CD4-positive, alpha-beta T cell treated with Interleukin-10 for 1 hour (primary cell): ENCODE results near the gene ATXN1.

ENCODE experiments used
- DNase-seq: peaks from one replicate; pipeline ENCODE4 v3.0.0-alpha.2; 2020

The ATXN1 gene

DNA sequence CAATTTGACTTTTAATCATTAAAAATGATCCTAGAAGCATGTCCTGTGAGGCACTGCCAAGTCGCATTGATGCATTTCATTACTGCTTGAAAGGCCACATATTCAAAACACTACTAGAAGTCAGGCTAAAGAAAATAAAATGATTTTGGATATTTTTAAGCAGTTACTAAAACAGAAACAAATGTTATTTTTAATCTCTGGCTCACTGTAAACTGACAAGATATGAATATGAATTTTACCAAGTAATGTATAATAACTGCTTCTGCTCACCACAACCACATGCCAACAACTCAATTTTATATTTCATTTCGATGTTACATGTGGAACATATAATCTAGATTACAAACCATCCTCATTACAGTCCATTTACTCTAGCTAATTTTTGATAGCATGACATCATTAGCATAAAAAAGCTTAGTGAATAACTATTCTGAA is 90.6 kb downstream of the ATXN1 start:
- DNase-seq: no peak

DNA sequence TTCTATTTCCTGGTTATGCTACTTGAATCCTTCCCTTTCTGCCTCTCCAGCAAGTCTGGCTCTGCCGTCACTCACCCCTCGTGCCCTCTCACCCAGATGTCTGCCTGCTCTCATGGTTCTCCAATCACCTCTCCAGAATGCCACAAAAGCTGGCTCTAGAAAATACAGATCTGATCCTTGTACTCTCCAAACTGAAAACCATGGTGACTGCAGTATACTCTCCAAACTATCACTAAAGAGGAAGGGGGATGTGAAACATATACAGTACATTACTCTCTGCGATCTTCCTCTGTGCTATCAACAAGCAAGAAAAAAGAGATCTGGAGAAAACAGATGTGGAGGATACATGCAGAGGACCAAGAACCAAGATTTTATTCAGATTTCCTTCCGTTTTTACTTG is 91.1 kb downstream of the ATXN1 start:
- DNase-seq: no peak

DNA sequence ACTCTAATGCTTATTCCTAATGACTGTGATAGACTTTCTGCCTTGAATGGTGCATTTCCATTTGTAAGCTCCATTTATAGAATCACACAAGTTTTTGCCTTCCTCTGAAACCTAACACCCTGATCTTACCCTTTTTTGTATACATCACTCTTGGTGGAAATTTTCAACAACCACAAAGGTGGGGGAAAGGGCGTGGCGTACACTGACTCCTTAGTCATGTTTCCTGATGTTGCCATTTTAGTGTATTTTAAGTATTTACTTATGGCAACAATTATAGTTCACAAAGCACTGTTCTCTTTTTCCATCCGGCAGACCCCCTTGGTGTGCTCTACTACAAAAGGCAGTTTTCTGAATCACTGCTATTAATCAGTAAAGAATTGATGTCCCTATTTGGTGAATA is 92.0 kb downstream of the ATXN1 start:
- peak; percentile 72 for DNase-seq

DNA sequence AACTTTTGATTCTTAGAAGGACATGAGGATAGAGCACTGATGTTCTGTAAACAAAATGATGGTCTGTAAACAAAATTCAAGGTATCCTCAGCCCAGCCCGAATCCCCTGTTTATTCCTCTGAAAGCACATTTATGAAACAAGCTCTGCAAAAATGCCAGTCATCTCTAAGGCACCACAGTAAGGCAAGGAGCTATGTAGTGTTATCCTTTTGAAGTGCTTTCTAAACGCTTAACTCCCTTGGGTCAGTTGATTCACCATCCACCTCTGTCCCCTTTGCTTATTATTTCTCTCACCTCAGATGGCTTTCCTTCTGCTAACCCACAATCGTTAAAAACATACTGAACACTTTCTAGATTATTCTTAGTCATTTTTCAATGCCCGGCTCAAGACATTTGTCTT is 93.8 kb downstream of the ATXN1 start:
- DNase-seq: no peak

DNA sequence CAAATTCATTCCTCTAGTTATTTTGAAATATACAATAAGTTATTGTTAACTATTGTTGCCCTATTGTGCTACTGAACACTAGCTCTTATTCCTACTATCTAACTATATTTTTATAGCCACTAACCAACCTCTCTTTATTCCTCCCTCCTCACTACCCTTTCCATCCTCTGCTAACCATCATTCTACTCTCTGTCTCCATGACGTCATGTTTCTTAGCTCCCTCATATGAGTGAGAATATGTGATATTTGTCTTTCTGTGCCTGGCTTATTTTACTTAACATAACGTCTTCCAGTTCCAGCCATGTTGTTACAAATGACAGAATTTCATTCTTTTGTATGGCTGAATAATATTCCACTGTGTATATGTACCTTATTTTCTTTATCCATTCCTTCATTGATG is 95.3 kb downstream of the ATXN1 start:
- DNase-seq: no peak

DNA sequence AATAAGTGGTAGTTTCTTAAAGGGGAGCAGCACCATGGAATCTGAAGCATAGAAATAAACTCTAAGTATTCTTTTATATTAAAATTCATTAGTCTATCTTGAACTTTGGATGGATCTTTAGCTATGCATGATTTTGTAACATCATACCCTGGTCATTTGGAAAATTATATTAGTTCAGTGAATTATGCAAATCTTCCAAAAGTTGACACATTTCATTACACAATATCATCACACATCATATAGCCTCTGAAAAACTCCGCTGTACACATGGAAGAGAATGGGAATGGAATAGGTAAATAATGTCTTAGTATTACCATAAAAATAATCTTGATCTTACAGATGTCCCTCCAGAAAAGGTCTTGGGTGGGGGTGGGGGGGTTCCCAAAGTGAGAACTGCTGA is 96.1 kb downstream of the ATXN1 start:
- no peak for DNase-seq

DNA sequence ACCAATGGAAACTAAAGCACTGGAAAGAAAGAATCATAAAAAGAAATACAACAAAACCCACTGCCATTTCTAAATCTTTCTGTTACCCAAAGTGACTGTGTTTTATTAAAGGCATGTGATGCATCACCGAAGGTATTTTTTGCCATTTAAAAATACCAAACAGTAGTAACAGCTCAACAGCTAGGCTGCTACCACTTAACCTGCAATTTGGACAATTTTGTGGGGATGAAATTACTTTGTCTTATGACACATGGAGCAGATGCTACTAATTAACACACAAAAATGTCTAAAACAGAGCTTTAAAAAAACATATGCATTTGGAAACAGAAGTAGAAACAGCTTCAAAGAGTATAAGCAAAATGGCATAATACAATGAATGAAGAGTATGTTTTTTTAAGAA is 97.4 kb downstream of the ATXN1 start:
- DNase-seq: no peak

DNA sequence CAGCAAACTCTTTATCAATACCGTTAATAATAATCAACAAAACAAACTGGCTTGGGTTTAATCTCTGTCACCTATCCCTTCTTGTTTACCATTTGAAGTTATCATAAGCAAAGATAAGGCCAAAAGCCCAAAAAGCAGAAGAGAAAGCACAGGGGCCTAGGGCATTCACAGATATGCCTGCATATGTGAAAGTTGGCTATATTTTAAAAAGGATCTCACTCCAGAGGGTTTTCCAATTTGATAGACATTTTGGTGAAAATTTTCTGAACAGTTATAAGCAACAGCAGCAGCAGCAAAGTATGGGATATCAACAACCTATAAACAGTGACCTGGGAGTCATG is 101.1 kb downstream of the ATXN1 start:
- no peak for DNase-seq

DNA sequence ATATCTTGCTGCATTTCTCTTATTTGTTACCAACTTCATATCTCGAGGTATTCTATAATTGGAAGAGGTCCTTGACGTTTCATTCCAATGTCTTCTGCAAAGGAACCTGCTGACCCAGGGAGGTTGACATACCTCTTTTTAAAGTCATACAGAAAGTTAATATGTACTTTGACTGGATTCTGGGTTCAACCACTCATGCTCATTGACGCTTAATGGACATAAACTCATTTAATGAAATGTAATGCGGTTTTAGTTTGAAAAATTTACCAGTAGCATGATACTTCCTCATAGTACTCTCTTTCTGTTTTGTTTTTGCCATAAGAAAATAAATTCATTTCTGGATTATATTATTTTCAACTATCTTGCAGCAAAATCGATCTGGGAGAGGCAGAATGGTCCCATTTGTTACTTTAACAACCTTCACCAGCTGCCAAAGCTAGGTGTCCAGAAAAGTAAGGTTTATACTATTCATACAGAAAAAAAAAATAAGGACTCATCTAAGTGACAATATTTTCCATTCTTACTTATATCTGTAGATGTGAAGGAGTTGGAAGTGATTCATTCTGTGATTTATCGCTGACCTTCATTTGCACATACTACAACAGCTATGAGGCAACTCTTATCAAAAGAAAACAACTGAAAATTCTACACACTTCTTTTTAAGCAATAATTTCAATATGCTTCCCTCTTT is 101.6 kb downstream of the ATXN1 start:
- DNase-seq: no peak

DNA sequence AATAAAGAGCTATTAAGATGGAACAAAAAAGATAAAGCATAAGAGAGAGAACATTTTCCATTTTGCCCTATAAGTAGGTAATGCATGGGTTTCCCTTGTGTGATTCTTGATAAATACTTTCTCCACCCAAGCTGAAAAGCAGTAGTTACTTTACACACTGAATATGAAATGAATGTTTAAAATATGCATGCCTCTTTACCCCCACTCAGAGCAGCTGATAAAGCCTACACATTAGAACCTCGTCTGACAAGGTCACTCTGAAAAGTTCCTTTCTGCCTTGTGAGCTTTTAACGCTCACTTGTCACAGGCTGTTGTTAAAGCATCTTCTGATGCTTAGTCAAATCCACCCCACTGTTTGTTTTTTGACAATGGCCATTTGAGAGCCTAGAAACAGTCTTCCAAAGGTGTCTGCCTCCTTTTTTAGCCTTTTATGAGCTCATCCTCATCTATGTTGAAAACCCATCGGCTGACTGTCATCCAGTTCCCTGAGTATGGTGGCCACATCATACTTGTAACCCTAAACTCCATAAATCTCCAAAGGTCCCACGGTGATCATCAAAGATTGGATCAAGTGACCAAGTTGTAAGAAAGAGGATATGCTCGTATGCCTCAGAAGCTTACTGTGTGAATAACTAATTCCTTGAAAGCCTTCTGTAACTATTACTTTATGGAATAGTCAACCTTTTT is 102.8 kb downstream of the ATXN1 start:
- no peak for DNase-seq

DNA sequence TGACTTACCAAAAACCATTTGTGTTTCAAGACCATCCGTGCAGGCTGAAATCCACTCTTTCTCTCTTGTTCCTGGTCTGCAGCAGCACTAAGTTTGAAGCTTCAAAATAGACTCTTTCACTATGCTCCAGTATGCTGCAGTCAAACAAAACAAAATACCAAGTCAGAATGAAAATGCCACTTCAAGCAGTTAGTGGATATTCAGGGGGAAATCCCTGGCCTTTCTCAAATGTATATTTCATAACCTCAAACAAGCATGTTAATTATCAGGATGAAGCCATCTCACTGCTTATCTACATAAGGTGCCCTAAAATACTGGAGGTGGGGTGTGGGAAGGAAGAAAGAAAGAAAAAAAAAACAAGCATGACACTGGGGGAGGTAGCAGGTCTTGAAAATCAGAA is 103.5 kb downstream of the ATXN1 start:
- peak; percentile 48 for DNase-seq

DNA sequence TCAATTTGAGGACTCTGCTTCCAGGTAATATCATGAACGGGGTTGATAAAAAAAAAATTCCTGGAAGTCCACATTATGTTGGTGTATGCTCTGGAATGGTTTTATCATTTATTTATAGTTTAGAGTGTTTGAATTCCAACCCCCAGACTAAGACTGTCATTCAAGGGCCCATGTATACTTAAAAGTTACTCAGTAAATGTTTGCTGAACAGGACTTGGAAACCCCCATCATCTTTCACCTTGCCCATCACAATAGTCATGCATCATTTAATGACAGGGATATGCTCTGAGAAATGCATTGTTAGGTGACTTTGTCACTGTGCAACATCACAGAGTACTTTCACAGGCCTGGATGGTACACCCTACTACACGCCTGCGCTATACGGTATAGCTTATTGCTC is 104.8 kb downstream of the ATXN1 start:
- no peak for DNase-seq

DNA sequence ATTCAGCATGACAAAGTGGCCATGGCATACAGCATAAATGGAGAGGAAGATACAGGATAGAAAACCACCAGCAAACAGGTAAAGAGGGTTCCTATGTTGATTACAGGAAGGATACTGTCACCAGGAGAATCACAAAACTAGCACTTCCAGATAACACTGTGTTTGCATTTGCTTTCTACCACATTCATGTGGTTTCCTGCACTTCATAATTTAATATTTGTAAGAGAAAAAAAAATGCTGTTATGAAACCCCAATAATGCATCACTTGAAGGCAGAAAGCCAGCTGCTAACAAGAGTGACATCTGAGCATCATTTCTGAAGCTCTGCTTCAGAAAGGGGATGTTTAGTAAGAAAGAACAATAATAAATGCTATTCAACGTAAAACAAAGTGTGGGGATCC is 106.6 kb downstream of the ATXN1 start:
- peak; percentile 60 for DNase-seq

DNA sequence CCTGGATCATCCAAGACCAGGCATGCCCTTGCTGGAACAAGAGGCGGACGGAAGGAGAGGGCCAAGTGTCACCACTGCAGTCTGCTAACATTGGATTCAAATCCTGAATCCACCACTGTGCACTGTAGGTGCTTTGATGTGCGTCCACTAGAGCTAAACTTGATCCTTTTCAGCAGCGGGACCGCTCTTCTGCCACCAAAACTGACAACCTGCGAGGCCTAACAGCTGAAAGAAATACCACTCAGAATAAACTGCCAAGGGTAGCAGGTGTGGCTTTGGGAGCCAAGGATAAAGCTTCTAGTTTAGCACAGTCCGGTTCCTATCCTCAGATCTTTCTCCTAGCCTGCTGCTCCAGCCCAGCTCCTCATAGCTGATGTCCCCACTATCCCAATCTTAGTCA is 108.0 kb downstream of the ATXN1 start:
- no peak for DNase-seq

DNA sequence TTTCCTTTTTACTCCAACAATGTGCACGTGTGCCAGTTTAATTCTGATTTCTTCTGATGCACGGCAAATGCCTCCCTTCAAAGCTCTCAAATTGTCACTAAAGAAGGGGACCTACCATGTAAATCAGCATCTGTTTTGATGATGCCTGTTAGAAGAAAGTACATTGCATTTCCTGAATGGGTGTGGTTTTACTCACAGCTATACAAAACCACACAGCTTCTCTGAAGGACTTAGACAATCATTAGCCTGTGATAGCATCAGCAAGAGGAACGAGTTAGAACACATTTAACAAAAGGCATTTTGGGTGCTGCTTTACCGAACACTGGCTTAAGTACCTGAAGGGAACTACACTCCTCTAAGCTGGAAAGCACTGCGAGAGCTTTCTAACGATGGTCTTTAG is 109.4 kb downstream of the ATXN1 start:
- DNase-seq: peak; percentile 71

DNA sequence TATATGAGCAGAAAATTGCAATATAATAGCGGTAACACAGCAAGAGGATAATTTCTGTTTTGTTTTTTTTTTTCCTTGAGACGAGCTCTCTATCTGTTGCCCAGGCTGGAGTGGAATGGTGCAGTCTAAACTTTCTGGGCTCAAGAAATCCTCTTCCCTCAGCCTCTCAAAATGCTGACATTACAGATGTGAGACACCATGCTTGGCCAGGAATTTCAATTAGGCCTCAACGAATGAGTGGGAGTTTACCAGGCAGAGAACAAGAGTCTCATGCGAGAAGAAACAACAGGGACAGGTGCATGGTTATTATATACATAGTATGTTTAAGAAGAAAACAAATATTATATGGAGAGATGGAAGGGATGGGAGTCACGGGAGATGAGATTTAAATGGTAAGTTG is 111.4 kb downstream of the ATXN1 start:
- no peak for DNase-seq

DNA sequence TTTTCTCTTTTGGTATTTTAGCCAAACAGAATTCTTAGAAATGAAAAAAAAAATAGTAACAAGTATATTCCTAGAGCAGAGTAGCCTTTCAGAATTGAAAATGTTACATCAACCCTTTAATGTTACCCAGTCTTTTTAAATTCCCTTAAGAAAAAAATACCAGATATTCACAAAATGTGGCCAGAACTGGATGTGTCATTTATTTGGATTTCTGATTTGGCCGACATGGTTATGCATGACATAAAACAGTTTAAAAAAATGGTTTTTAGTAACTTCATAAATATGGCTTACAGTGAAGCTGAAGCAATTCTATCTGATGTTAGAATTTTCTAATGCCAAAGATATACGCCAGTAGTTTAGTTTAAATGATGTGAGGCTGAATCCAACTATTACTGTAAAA is 112.0 kb downstream of the ATXN1 start:
- no peak for DNase-seq

DNA sequence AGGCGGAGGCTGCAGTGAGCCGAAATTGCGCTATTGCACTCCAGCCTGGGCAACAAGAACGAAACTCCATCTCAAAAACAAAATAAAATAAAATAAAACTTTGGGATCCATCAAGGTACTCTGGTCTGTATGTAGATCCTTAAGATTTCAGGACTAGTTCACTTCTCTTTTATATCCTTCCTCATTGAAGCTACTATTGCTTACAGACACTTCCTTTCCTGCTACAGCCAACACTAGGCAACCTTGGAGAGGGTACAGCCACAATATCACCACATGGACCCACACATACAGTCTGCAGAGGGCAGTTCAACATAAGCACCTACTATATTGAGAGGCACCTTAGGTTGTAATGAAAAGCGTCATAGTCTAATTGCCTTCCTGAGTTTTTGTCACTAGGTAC is 113.3 kb downstream of the ATXN1 start:
- no peak for DNase-seq

DNA sequence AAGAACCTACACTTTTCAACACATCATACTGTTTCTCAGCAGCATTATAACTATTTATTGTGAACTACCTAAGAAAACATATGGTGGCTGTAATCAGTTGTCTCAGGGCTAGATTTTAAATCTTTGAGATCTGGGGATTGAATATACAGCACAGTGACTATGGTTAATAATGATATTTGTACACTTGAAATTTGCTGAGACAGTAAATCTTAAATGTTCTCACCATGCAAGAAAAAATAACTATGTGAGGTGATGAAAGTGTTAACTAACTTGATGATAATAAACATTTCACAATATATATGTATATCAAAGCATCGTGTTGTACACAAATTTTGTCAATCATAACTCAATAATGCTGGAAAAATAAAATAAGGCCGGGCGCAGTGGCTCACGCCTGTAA is 113.8 kb downstream of the ATXN1 start:
- no peak for DNase-seq

DNA sequence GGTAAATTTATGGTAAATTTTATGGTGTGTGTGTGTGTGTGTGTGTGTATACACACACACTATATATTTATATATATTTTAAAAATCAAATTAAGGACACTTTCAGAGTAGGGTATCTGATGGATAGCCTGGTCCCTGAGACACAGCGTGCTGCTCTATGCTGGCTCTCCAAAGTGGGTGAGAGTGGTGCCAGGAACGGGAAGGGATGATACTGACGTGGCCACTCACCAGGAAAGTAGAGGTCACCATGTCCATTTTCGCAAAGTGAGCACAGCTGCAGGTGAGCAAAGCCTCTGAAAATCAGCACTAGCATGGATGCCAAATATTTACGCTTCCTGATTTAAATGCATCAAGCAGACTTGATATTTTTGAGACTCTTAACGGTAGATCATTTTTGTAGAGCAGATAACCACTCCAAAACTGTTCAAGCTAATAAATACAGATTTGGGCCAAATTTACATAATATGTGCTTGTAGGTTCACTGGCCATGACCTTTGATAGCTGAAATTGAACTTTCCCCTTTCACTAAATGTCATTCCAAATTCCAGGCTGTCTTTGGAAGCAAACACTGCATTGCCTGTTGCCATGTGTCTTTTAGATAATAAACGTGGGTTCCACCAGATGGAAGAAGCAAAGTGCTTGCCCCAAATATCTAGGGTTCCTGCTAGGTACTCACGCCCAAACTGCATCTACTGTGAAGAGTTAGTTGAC is 116.6 kb downstream of the ATXN1 start:
- DNase-seq: no peak

DNA sequence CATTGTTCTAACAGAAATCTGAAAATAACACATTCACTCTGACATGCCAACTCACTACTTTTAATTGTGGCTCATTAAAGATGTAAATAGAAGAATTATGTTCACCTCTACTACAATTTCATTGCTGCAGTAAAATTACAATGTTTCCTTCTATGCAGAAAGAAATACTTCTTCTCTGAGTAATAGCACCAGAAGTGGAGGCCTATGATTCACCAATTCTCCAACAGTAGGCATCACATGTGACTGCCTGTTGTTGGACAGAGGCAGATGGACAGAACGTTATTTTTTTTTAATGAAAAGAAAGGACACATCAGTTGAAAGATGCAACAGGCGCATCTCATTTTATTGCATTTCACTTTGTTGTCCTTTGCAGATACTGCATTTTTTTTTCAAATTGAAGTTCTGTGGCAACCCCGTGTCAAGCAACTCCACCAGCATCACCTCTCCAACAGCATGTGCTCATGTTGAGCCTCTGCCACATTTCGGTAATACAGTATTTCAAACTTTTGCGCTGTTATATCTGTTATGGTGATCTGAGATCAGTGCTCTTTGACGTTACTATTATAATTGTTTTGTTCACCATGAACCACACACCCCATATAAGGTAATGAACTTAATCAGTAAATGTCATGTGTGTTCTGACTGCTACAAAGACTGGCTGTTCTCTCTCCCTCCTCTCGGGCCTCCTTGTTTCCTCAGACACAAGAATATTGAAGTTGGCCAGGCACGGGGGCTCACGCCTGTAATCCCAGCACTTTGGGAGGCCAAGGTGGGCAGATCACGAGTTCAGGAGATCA is 121.4 kb downstream of the ATXN1 start:
- DNase-seq: no peak

DNA sequence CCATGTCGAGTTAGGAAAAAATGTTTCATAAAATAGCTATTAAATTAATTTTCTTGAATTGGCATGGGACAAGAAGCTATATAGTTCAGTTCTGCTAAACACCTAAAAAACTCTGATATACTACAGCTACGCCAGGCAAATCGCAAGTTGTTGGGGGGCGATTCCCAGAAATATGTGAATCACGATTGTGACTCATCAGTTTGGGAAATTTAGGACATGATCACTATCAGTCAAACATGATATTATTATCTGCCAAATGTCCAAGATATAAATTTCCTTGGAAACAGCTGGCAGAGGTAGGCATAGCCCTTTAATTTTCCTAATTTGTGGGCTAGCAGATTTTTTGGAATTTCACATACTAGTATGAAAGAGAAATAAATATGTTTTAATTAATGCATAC is 123.6 kb downstream of the ATXN1 start:
- DNase-seq: no peak

DNA sequence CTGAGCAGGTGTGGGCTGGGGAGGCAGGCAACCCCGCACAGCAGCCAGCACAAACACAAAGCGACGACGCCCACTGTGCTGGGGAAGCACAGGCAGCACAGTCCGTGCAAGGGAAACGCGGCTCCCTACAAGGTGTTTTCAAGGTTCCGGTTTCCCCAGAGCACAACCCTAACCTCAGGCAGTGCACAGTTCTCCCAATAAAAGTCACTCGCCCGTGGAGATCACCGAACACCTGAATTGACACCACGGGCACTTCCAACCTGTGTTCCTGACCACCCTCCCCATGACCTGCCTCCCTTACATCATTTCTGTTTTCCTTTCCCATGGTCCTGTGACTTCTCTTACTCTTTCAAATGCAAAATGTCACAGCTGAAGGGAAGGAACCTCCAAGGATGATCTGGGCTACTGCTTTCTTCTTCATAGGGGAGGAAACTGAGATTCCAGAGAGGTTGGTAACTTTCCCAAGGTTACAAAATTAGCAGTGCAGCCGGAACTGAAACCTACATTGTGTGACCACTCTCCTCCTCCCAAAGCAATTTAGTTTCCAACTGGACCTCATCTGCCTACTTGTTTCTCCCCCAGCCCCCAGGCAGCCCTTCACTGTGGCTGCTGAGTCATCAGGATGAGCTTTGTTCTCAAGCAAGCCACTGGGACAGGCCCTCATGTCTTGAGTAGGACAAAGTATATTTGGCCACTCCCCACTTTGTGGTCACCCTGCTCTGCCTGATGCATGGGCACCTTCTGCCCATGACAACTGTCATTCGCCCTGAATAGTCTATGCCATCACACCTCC is 125.3 kb downstream of the ATXN1 start:
- DNase-seq: no peak
